ENCODE results near the gene SPDYE2B. TPM values are rescaled to one million over a fixed set of nuclear protein-coding genes. Genes with fewer than 3 reads are reported as not detected.
"Not testable (repeated sequence)": the region's sequence is repeated elsewhere in the genome, so short reads cannot be mapped to it uniquely, and the experiment has no call there.

The SPDYE2B gene
- total RNA-seq = not detected

DNA sequence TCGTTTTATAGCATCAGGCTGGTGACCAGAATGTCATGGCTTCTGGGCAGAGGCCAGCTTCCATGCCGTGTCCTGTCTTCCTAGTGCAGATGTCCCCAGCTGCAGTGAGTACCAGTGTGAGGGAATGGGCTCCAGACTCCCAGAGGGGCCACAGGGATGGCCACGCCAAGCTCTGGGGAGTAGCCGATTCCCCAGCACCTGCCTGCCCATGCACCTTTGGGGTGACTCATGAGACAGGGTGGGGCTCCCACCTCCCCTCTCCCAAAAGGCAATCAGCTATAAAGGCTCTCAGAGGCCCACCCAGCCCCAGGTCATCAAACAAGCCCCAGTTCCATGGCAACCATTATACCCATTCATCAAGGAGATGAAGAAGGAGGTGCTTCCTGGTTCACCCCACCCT, at the start of gene SPDYE2B:
Gene SPDYE2B (plus strand): TSS at position 396 of the 400 bp plus-strand sequence. CDS start 2,030 bp downstream, outside the sequence.
- H3K4me3 ChIP-seq; H3K27me3 ChIP-seq; H3K27ac ChIP-seq; H3K4me1 ChIP-seq; H3K9me3 ChIP-seq; H3K36me3 ChIP-seq; DNase-seq (ENCODE audit: extremely low spot score in 2 of 2); intact Hi-C loops (cut with DNase I): not testable (repeated sequence)

DNA sequence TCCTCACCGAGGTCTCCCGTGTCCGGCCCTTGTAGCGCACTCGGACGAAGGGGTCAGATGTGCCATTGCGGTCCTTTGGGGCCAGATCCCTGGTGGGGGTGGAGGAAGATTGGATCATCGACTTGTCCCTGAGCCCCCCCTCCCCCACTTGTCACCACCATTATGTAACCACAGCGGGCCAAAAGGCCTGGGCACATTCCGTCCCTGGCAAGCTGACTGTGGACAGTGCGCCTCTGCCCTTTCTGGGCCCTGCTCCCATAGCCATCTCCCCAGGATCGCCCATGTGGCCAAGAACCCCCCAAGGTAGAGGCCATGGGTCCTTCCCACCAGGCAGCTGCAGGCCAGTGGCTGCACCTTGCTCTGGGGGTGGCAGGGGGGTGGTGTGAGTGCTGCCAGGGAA, 47.8 kb upstream of the SPDYE2B start:
- H3K27ac ChIP-seq; DNase-seq (ENCODE audit: extremely low spot score in 2 of 2); H3K27me3 ChIP-seq; H3K4me1 ChIP-seq; H3K4me3 ChIP-seq; H3K36me3 ChIP-seq; H3K9me3 ChIP-seq; intact Hi-C loops (cut with DNase I): not testable (repeated sequence)

GRCh38 chr7:102604431-102605145, 45.5 kb upstream of the SPDYE2B start:
- H3K27me3 ChIP-seq; H3K36me3 ChIP-seq; H3K27ac ChIP-seq; intact Hi-C loops (cut with DNase I); DNase-seq (ENCODE audit: extremely low spot score in 2 of 2); H3K4me1 ChIP-seq; H3K4me3 ChIP-seq; H3K9me3 ChIP-seq: not testable (repeated sequence)

GRCh38 chr7:102606848-102607247, 43.3 kb upstream of the SPDYE2B start:
- intact Hi-C loops (cut with DNase I); H3K4me3 ChIP-seq; DNase-seq (ENCODE audit: extremely low spot score in 2 of 2): not testable (repeated sequence)

GRCh38 chr7:102609734-102610133, 40.4 kb upstream of the SPDYE2B start:
- H3K9me3 ChIP-seq; H3K27me3 ChIP-seq; H3K27ac ChIP-seq; H3K4me3 ChIP-seq; H3K4me1 ChIP-seq; H3K36me3 ChIP-seq; intact Hi-C loops (cut with DNase I); DNase-seq (ENCODE audit: extremely low spot score in 2 of 2): not testable (repeated sequence)

More at GRCh38 chr7:102606848-102607247, 43.3 kb upstream of the SPDYE2B start:
- not testable (repeated sequence) for H3K27me3 ChIP-seq, H3K36me3 ChIP-seq, H3K4me1 ChIP-seq, H3K27ac ChIP-seq, H3K9me3 ChIP-seq

GRCh38 chr7:102610441-102610840, 39.7 kb upstream of the SPDYE2B start:
- H3K4me3 ChIP-seq; H3K4me1 ChIP-seq; H3K9me3 ChIP-seq; H3K36me3 ChIP-seq; intact Hi-C loops (cut with DNase I); DNase-seq (ENCODE audit: extremely low spot score in 2 of 2); H3K27ac ChIP-seq; H3K27me3 ChIP-seq: not testable (repeated sequence)

GRCh38 chr7:102611013-102611674, 39.0 kb upstream of the SPDYE2B start:
- H3K36me3 ChIP-seq; H3K27ac ChIP-seq; H3K4me1 ChIP-seq; H3K4me3 ChIP-seq; H3K27me3 ChIP-seq; H3K9me3 ChIP-seq; DNase-seq (ENCODE audit: extremely low spot score in 2 of 2); intact Hi-C loops (cut with DNase I): not testable (repeated sequence)

- H3K4me3 ChIP-seq; H3K36me3 ChIP-seq; H3K27me3 ChIP-seq; H3K9me3 ChIP-seq; H3K4me1 ChIP-seq; intact Hi-C loops (cut with DNase I): not testable (repeated sequence)
- peak overlapping the region; percentile 73 for H3K27ac ChIP-seq
- DNase-seq (ENCODE audit: extremely low spot score in 2 of 2) = peak; percentile 64 to 74
Measured at GRCh38 chr7:102611675-102612325, 38.3 kb upstream of the SPDYE2B start.

DNA sequence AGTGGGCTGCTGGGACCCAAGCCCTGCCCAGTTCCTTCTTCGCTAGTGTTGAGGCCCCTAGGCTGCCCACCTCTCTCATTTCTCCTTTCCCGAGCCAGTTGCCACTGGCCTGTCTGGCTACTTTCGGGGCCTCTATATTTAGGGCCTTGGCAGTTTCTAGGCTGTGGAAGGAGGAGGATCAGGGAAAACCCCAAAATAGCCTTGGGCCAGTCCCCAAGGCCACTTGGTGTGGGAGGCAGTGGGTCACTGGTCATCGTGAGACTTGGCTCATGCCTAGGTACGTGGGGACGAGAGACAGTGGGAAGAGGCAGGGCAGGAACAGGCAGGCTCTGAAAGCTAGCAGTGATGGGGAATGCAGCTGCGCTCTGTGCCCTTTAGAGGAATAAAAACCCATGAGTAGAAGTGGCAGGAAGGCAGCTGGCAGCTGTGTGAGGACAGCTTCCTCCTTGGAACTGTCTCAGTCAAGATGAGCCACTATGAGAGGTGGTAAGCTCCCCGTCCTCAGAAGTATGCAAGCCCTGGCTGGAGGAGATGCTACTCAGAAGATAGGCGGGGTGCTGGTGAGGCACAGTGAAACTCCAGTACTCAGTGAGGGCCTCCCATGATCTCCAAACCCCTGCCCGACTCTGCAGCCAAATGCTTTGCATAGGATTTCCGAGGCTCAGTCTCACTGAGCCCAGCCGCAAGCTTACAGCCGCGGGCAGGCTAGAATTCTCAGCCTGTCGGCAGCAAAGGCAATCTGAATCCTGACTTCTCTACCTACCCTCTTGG, 36.4 kb upstream of the SPDYE2B start:
- DNase-seq (ENCODE audit: extremely low spot score in 2 of 2); H3K4me3 ChIP-seq; H3K27me3 ChIP-seq; H3K9me3 ChIP-seq; H3K36me3 ChIP-seq; H3K4me1 ChIP-seq; intact Hi-C loops (cut with DNase I): not testable (repeated sequence)
- peak overlapping the region; percentile 33 for H3K27ac ChIP-seq

GRCh38 chr7:102614346-102614697, 35.8 kb upstream of the SPDYE2B start:
- H3K4me1 ChIP-seq; H3K36me3 ChIP-seq; H3K9me3 ChIP-seq; H3K4me3 ChIP-seq; H3K27ac ChIP-seq; H3K27me3 ChIP-seq; DNase-seq (ENCODE audit: extremely low spot score in 2 of 2); intact Hi-C loops (cut with DNase I): not testable (repeated sequence)

DNA sequence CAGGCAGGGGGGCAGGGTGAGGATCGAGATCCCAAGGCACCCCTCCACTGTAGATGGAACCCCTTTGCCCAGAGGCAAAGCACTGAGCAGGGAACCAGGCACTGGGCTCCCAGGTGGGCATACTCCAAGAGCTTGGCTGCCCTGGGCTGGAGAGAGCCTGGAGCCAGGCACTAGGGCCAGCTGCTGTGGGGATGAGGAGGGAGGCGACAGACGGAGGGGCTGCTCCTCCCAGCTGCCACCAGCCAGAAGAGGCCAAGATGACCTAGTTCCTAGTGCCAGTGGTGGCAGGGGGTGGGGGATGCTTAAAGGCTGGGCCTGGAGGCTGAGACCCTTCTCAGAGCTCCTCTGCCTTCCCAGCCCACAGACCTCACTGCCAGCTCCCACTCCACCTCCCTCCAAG, 35.2 kb upstream of the SPDYE2B start:
- H3K4me3 ChIP-seq; intact Hi-C loops (cut with DNase I); H3K27me3 ChIP-seq; DNase-seq (ENCODE audit: extremely low spot score in 2 of 2); H3K27ac ChIP-seq; H3K9me3 ChIP-seq; H3K36me3 ChIP-seq; H3K4me1 ChIP-seq: not testable (repeated sequence)

DNA sequence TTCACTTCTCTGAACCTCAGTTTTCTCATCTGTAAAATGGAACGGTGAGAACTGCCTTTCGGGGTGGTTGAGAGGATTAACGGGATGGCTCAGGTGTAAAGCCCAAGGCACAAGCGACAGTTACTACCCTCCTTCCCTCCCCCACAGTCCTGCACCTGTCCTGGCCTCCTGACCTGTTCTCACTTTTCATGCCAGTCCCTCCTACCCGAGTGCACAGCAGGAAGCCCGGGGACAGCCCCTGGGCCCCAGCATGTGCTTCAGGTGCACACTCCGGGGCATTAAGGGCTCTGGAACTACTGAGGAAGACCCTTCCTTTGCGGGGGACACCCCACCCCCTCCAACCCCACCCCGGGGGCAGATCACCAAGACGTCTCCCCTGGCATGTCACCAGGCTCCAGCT, 34.2 kb upstream of the SPDYE2B start:
- intact Hi-C loops (cut with DNase I); H3K4me3 ChIP-seq; H3K36me3 ChIP-seq; H3K27ac ChIP-seq; DNase-seq (ENCODE audit: extremely low spot score in 2 of 2); H3K27me3 ChIP-seq; H3K9me3 ChIP-seq; H3K4me1 ChIP-seq: not testable (repeated sequence)

DNA sequence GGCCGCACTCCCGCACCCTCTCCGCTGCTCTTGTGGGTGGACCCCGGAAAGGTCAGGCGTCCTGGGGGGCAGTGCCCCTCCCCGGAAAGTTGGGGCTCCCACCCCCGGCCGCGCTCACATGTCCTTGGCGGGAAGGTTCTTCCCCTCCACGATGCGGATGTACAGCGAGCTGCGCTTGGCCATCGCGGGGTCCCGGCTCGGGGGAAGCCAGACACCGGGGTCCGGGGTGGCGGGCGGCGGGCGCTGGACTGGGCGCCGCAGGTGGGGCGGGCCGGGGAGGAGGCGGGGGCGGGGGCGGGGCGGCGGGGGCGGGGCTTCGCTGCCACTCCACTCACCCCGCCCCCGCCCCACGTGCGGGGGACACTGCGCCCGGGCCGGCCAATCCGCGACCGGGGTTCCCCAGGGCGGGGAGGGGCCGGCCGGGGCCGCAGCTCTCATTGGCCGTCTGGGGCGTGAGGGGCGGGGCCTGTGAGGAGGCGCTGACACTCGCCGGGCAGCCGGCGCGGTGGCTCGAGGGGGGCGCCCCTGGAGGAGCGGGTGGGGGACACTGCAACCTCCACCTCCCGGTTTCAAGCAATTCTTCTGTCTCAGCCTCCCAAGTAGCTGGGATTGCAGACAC, 33.5 kb upstream of the SPDYE2B start, which contains the start of gene RASA4:
Gene RASA4 (minus strand): TSS at position 250 of the 619 bp plus-strand sequence. CDS start 67 bp downstream, at position 183.
- Histone ChIP-seq H3K4me3 (peak within 1 kb of the TSS; percentile 47 to 52), H3K27ac (peak within 1 kb of the TSS; percentile 74)
- H3K36me3 ChIP-seq; H3K27me3 ChIP-seq; H3K4me1 ChIP-seq; intact Hi-C loops (cut with DNase I); H3K9me3 ChIP-seq: not testable (repeated sequence)
- peak; percentile 52 to 77 for DNase-seq (ENCODE audit: extremely low spot score in 2 of 2)

All from vagina (tissue), 2 donors.